Activated T-cell treated with anti-CD3 and anti-CD28 coated beads, Interleukin-2, amount 50 U/mL, for 72 hours (primary cell): ENCODE results near the gene MAN1B1. TPM values are rescaled to one million over a fixed set of nuclear protein-coding genes. Genes with fewer than 3 reads are reported as not detected.

Experiments used
- ATAC-seq, 2 donors: fragments of 150-1000 bp; cut with Tn5 transposase; replicated peaks in 1 of 2; 2 replicates each; pipeline ENCODE4 v1.10.0; 2021; ENCODE audit warnings: moderate library complexity in 2 of 2, mild to moderate bottlenecking in 1 of 2
- DNase-seq, 2 donors: peaks; one replicate each; pipeline ENCODE4 v3.0.0; 2021 to 2022; ENCODE audit warnings: mixed read lengths in 1 of 2
- H3K27ac Mint-ChIP-seq: one replicate; pipeline ENCODE4 v1.8.0; 2022; ENCODE audit warnings: mild to moderate bottlenecking, moderate library complexity, mixed read lengths
- H3K27me3 Mint-ChIP-seq: one replicate; pipeline ENCODE4 v1.8.0; 2022; ENCODE audit warnings: low read depth, mixed read lengths
- H3K36me3 Mint-ChIP-seq, 2 donors: one replicate each; pipeline ENCODE4 v1.8.0; 2022; ENCODE audit warnings: mixed read lengths in 2 of 2, mild to moderate bottlenecking in 1 of 2; ENCODE audit not compliant: insufficient read depth in 2 of 2
- H3K4me1 Mint-ChIP-seq: one replicate; pipeline ENCODE4 v1.8.0; 2022; ENCODE audit warnings: low read depth, mixed read lengths
- H3K4me3 Mint-ChIP-seq, 2 donors: one replicate each; pipeline ENCODE4 v1.8.0; 2022; ENCODE audit warnings: mild to moderate bottlenecking in 2 of 2, mixed read lengths in 2 of 2, moderate library complexity in 2 of 2
- H3K9me3 Mint-ChIP-seq, 2 donors: one replicate each; pipeline ENCODE4 v1.8.0; 2022; ENCODE audit warnings: mixed read lengths in 2 of 2
- total RNA-seq, 2 donors: library from RNA; stranded (reverse); gene quantifications; one replicate each; pipeline ENCODE4 v1.2.3, GENCODE V29; 2022

MAN1B1 gene
- total RNA-seq, 2 donors from 2014 or later: 40.3 to 45.8 TPM

DNA sequence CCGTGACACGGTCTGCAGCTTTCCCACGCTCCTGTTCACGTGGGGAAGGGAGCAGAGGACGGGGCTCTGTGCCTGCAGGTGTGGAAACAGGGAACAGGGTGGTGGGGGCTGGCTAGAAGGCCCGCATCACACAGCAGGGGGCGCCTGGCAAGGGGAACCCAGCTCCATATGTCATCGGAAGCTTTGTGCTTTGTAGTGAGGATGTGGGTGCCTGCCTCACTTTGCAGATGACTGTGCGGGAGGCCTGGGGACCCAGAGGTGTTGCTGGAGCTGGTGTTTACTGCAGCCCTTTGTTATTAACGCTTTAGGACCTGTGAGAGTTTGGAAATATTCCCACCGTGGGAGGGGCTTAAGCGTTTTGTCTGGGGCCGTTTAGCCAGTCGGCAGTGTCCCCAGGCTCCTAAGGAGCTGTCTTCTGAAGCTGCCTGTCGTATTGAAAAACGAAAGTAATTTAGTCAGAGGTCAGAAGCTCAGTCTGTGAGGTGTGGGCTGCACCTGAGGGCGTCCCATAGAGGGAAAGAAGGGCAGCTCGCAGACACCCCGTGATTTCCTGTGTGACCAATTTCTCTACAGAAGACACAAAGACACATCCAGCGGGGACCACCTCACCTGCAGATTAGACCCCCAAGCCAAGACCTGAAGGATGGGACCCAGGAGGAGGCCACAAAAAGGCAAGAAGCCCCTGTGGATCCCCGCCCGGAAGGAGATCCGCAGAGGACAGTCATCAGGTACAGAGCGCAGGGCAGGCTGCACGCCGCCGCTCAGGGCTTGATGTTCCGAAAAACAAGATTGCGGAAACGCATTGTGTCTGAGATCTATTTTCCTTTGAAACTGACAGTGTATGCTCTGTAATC is 9.1 kb downstream of the MAN1B1 start:
- Mint-ChIP-seq H3K4me1 (peaks cover 25% of the 10 kb centered on the region), H3K36me3 (peaks cover 0 to 19% of the 10 kb centered on the region in 2 donors), H3K27ac (peak overlapping the region; percentile 64), H3K27me3 (no peaks in the 10 kb centered on the region), H3K9me3 (no peaks in the 10 kb centered on the region), H3K4me3 (peak overlapping the region; percentile 77 to 85)
- peak; percentile 97 to 98 for ATAC-seq
- peak; percentile 88 to 93 for DNase-seq

- Mint-ChIP-seq H3K27ac (no peak overlapping the region), H3K36me3 (peaks cover 0 to 19% of the 10 kb centered on the region in 2 donors), H3K27me3 (no peaks in the 10 kb centered on the region), H3K4me3 (peak overlapping the region; percentile 77 to 85), H3K9me3 (no peaks in the 10 kb centered on the region), H3K4me1 (peaks cover 25% of the 10 kb centered on the region)
- DNase-seq (no peak), ATAC-seq (no peak)
Observed at GRCh38 chr9:137096785-137097546, 10.2 kb downstream of the MAN1B1 start.

DNA sequence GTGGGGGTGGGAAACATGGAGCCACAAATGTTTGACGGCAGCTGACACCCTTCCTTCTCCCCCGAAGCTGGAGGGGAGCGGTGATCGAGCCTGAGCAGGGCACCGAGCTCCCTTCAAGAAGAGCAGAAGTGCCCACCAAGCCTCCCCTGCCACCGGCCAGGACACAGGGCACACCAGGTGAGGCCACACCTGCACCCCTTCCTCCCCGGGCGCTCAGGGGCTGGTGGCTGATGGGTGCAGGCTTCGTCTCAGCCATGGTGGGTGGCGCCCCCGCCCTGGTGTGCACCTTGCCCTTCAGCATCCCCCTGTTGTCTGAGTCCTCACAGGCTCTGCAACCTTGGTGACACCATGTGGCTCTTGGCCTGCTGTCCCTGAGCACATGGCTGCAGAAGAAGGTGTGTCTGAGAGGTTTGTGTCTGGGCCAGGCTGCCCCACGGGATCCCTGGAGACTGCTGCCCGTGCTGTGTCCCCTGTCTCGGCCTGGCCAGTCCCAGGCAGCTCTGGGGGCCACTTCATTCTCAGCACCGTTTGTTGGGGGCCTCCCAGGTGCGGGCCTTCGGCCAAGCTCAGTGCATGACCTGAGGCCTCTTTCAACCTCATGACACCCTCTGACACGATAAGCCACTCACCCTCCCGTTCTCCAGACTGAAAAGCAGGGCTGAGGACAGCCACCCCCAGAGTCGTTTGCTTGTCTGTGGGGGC is 11.1 kb downstream of the MAN1B1 start:
- Mint-ChIP-seq H3K4me3 (no peak overlapping the region), H3K27me3 (no peaks in the 10 kb centered on the region), H3K27ac (no peak overlapping the region), H3K36me3 (peaks cover 0 to 19% of the 10 kb centered on the region in 2 donors), H3K4me1 (peaks cover 25% of the 10 kb centered on the region), H3K9me3 (no peaks in the 10 kb centered on the region)
- ATAC-seq (no peak), DNase-seq (no peak)

DNA sequence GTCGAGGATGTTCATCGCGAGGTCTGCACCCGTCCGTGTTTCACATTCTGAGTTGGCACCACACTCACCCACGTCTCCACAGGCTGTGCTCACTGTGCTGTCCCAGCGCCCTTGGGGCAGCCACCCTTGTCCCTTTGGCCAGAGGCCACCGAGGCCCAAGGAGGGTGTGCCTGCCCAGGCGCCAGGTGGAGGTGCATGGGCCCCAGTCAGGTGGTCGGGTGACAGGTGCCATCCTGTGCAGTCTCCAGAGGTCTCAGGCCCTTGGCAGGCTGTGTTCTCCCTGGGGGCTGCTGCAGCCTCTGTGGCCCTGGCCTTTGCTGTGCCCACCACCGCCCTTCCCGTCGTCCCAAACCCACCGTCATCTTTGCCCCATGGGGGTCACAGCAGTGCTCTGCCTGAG is 12.4 kb downstream of the MAN1B1 start:
- no peak overlapping the region for H3K27ac Mint-ChIP-seq
- no peaks in the 10 kb centered on the region for H3K27me3 Mint-ChIP-seq
- H3K4me3 Mint-ChIP-seq: no peak overlapping the region
- peaks cover 0 to 2% of the 10 kb centered on the region in 2 donors for H3K9me3 Mint-ChIP-seq
- no peak for DNase-seq
- ATAC-seq: no peak
- peaks cover 3 to 25% of the 10 kb centered on the region in 2 donors for H3K36me3 Mint-ChIP-seq
- H3K4me1 Mint-ChIP-seq: peaks cover 21% of the 10 kb centered on the region

- H3K27ac Mint-ChIP-seq: no peak overlapping the region
- peaks cover 0 to 2% of the 10 kb centered on the region in 2 donors for H3K9me3 Mint-ChIP-seq
- DNase-seq: no peak
- no peak for ATAC-seq
- no peak overlapping the region for H3K4me3 Mint-ChIP-seq
- no peaks in the 10 kb centered on the region for H3K27me3 Mint-ChIP-seq
- peaks cover 6 to 17% of the 10 kb centered on the region in 2 donors for H3K36me3 Mint-ChIP-seq
- H3K4me1 Mint-ChIP-seq: no peaks in the 10 kb centered on the region
Observed at GRCh38 chr9:137103206-137103999, 16.6 kb downstream of the MAN1B1 start.

DNA sequence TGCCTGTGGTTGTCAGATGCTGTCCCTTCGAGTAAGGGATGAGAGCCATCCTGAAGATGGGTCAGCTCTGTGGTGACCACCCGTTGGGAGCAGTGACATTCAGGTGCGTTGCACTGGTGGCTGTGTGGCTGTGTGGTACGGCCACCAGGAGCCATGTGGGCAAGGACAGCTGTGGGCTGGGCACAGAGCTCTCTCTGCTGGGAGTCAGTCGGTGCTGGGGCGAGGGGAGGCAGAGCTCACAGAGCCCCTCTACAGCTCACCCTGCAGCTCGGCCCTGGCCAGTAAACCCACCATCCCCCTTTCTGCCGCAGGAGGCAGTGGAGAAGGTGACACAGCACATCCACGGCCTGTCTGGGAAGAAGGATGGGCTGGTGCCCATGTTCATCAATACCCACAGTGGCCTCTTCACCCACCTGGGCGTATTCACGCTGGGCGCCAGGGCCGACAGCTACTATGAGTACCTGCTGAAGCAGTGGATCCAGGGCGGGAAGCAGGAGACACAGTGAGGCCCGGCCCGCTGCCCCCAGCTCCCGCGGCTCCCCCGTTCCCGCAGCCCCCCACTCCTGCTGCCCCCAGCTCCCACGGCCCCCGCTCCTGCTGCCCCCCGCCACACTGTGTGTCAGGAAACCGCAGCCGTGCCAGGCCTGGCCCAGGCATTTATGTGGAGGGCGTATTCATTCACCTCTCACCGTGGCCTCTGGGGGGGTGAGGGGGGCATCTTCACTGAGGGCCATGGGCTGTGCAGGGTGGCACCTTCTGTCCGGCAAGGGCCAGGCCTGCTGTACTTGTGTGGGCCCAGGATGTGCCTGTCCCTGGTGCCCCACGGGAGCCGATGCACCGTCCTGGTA is 19.3 kb downstream of the MAN1B1 start:
- H3K27ac Mint-ChIP-seq: no peak overlapping the region
- H3K9me3 Mint-ChIP-seq: peaks cover 0 to 2% of the 10 kb centered on the region in 2 donors
- no peaks in the 10 kb centered on the region for H3K4me1 Mint-ChIP-seq
- H3K27me3 Mint-ChIP-seq: no peaks in the 10 kb centered on the region
- no peak for ATAC-seq
- H3K36me3 Mint-ChIP-seq: peaks cover 6 to 13% of the 10 kb centered on the region in 2 donors
- no peak for DNase-seq
- no peak overlapping the region for H3K4me3 Mint-ChIP-seq

GRCh38 chr9:137106662-137107250 is 20.0 kb downstream of the MAN1B1 start:
- Mint-ChIP-seq H3K4me1 (no peaks in the 10 kb centered on the region), H3K27ac (no peak overlapping the region), H3K27me3 (no peaks in the 10 kb centered on the region), H3K36me3 (peaks cover 6 to 13% of the 10 kb centered on the region in 2 donors), H3K4me3 (no peak overlapping the region), H3K9me3 (peaks cover 0 to 2% of the 10 kb centered on the region in 2 donors)
- no peak for ATAC-seq
- DNase-seq: no peak

DNA sequence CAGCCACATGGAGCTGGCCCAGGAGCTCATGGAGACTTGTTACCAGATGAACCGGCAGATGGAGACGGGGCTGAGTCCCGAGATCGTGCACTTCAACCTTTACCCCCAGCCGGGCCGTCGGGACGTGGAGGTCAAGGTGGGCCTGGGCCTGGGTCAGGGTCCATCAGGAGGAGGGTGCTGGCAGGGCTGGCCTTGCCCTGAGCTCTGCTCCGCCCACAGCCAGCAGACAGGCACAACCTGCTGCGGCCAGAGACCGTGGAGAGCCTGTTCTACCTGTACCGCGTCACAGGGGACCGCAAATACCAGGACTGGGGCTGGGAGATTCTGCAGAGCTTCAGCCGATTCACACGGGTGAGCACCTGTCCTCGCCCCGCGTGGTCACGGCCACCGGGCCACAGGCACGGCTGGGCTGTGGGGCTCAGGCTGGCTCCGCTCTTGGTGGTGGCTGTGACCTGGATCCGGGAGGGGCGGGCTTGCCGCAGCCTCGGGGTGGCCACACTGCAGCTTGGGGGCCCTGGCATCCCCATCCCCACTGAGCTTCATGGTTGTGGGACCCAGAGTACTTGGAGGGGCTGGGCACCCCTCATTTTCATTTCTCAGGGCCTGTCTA is 20.6 kb downstream of the MAN1B1 start:
- H3K4me3 Mint-ChIP-seq: no peak overlapping the region
- H3K9me3 Mint-ChIP-seq: peaks cover 0 to 2% of the 10 kb centered on the region in 2 donors
- H3K36me3 Mint-ChIP-seq: peaks cover 6 to 13% of the 10 kb centered on the region in 2 donors

DNA sequence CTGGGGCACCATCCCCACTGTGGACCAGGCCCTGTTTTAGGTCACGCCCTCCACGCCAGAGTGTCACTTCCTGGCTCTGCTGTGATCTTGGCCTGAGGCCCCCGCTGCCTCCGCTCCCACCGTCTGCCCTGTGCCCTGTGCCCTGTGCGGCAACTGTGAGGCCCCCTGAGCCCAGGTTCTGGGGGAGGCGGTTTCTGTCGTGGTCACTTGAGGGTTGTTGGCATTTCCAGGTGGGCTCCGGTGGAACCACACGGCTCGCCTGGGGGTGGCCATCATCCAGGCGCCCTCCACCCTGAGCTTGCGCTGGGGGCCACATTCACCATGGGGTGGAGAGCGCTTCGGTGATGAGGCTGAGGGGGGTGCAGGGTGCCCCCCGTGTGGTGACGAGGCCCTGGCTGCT is 21.2 kb downstream of the MAN1B1 start:
- no peak overlapping the region for H3K4me3 Mint-ChIP-seq
- H3K27ac Mint-ChIP-seq: no peak overlapping the region
- peaks cover 0 to 2% of the 10 kb centered on the region in 2 donors for H3K9me3 Mint-ChIP-seq
- no peak for ATAC-seq
- DNase-seq: no peak
- no peaks in the 10 kb centered on the region for H3K27me3 Mint-ChIP-seq
- peaks cover 6 to 15% of the 10 kb centered on the region in 2 donors for H3K36me3 Mint-ChIP-seq
- no peaks in the 10 kb centered on the region for H3K4me1 Mint-ChIP-seq

More for the DNA sequence above, 20.6 kb downstream of the MAN1B1 start:
- no peak overlapping the region for H3K27ac Mint-ChIP-seq
- no peaks in the 10 kb centered on the region for H3K27me3 Mint-ChIP-seq
- DNase-seq (no peak), ATAC-seq (no peak)
- H3K4me1 Mint-ChIP-seq: no peaks in the 10 kb centered on the region

GRCh38 chr9:137108608-137109249 is 21.9 kb downstream of the MAN1B1 start:
- no peak overlapping the region for H3K4me3 Mint-ChIP-seq
- DNase-seq (no peak), ATAC-seq (no peak)
- H3K27me3 Mint-ChIP-seq: no peaks in the 10 kb centered on the region
- H3K27ac Mint-ChIP-seq: no peak overlapping the region
- H3K36me3 Mint-ChIP-seq: peaks cover 6 to 13% of the 10 kb centered on the region in 2 donors
- peaks cover 0 to 2% of the 10 kb centered on the region in 2 donors for H3K9me3 Mint-ChIP-seq
- H3K4me1 Mint-ChIP-seq: peaks cover 4% of the 10 kb centered on the region
